Chondrocyte (in vitro differentiated cells): ENCODE measurements around the gene DDX31. TPM values are rescaled to one million over a fixed set of nuclear protein-coding genes. Genes with fewer than 3 reads are reported as not detected.

Source experiments
- DNase-seq: peaks from one replicate; pipeline ENCODE4 v3.0.0; 2021; ENCODE audit warnings: mixed read lengths, low spot score
- H3K27ac Mint-ChIP-seq: one replicate; pipeline ENCODE4 v1.8.0; 2021; ENCODE audit warnings: mild to moderate bottlenecking, moderate library complexity, mixed read lengths; ENCODE audit not compliant: unreplicated experiment
- H3K27me3 Mint-ChIP-seq: 2 replicates; pipeline ENCODE4 v1.8.0; 2021; ENCODE audit warnings: low read depth, mixed read lengths
- H3K36me3 Mint-ChIP-seq: 2 replicates; pipeline ENCODE4 v1.8.0; 2021; ENCODE audit warnings: low read depth, mixed read lengths
- H3K4me1 Mint-ChIP-seq: 2 replicates; pipeline ENCODE4 v1.8.0; 2021; ENCODE audit warnings: low read depth, mild to moderate bottlenecking, mixed read lengths
- H3K4me3 Mint-ChIP-seq: one replicate; pipeline ENCODE4 v1.8.0; 2021; ENCODE audit warnings: mild to moderate bottlenecking, moderate library complexity, mixed read lengths; ENCODE audit not compliant: unreplicated experiment
- H3K9me3 Mint-ChIP-seq: 2 replicates; pipeline ENCODE4 v1.8.0; 2021; ENCODE audit warnings: low read depth, mixed read lengths
- total RNA-seq: library from RNA; stranded (reverse); gene quantifications from 3 replicates; pipeline ENCODE4 v1.2.1, GENCODE V29; 2021
- TF ChIP-seq, protein P1 (sequence below): fragments of 200-600 bp; sonication (generic); IDR thresholded peaks from 2 replicates; pipeline ENCODE4 v1.5.0; 2021; ENCODE audit warnings: antibody characterized with exemption, mild to moderate bottlenecking, moderate library complexity

DDX31 gene
- total RNA-seq, 1 donor from 2014 or later = 11.9 TPM

DNA sequence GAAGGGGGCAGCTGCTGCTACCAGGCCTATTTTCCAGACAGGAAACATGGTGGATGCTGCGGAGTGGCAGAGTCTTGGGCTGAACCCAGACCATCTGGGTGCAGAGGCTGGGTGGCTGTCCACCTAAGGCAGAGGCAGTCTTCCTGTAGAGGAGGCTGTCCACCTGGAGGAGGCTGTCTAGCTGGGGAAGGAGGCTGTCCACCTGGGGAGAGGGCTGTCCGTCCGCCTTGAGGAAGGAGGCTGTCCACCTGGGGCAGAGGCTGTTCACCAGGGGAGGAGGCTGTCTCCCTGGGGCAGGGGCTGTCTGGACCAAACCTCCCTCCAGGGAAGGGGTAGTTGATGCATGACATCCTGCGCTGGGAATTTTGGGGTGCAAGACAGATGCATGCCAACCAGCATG lies 126.5 kb downstream of the DDX31 start:
- DNase-seq = peak; percentile 79
- Mint-ChIP-seq H3K9me3 (no peaks in the 10 kb centered on the region), H3K4me1 (peaks cover 12% of the 10 kb centered on the region), H3K27ac (no peak overlapping the region), H3K4me3 (no peak overlapping the region), H3K36me3 (no peaks in the 10 kb centered on the region), H3K27me3 (no peaks in the 10 kb centered on the region)
- TF ChIP-seq, protein P1, sequence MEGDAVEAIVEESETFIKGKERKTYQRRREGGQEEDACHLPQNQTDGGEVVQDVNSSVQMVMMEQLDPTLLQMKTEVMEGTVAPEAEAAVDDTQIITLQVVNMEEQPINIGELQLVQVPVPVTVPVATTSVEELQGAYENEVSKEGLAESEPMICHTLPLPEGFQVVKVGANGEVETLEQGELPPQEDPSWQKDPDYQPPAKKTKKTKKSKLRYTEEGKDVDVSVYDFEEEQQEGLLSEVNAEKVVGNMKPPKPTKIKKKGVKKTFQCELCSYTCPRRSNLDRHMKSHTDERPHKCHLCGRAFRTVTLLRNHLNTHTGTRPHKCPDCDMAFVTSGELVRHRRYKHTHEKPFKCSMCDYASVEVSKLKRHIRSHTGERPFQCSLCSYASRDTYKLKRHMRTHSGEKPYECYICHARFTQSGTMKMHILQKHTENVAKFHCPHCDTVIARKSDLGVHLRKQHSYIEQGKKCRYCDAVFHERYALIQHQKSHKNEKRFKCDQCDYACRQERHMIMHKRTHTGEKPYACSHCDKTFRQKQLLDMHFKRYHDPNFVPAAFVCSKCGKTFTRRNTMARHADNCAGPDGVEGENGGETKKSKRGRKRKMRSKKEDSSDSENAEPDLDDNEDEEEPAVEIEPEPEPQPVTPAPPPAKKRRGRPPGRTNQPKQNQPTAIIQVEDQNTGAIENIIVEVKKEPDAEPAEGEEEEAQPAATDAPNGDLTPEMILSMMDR = no peak

Other genes with a start within 250 kb of the DDX31 start
- gene BARHL1, start 87.4 kb downstream of the DDX31 start, total RNA-seq = not detected in 3 replicates
- gene GTF3C4, start 481 bp upstream of the DDX31 start, total RNA-seq = 16.6 to 20.2 TPM (median 17.2 TPM) in 3 replicates
- gene AK8, start 208.3 kb upstream of the DDX31 start, total RNA-seq = 0.22 to 1.5 TPM (median 0.33 TPM) in 3 replicates
- gene SPACA9, start 208.9 kb upstream of the DDX31 start, total RNA-seq = 3.3 to 5.4 TPM (median 3.7 TPM) in 3 replicates